Coronary artery (tissue), 2 donors: ENCODE measurements around the gene CIRBP.
A peak's percentile ranks its signal among the peaks of the same experiment; 100 is the strongest.

Source experiments
- DNase-seq: peaks from one replicate; pipeline ENCODE4 v3.0.0-alpha.2; 2017; ENCODE audit warnings: low spot score
- H3K27ac ChIP-seq, 2 donors: fragments of 200-600 bp; sonication (generic); one replicate each; pipeline ENCODE4 v1.5.1; 2016 to 2019
- H3K4me3 ChIP-seq: fragments of 200-600 bp; sonication (generic); 2 replicates; pipeline ENCODE4 v1.5.1; 2016; ENCODE audit warnings: mild to moderate bottlenecking, moderate library complexity
- TF ChIP-seq, protein P1 (sequence below): fragments of 200-600 bp; sonication (generic); IDR thresholded peaks from one replicate; pipeline ENCODE4 v1.5.1; 2019; ENCODE audit warnings: antibody characterized with exemption

CIRBP gene

DNA sequence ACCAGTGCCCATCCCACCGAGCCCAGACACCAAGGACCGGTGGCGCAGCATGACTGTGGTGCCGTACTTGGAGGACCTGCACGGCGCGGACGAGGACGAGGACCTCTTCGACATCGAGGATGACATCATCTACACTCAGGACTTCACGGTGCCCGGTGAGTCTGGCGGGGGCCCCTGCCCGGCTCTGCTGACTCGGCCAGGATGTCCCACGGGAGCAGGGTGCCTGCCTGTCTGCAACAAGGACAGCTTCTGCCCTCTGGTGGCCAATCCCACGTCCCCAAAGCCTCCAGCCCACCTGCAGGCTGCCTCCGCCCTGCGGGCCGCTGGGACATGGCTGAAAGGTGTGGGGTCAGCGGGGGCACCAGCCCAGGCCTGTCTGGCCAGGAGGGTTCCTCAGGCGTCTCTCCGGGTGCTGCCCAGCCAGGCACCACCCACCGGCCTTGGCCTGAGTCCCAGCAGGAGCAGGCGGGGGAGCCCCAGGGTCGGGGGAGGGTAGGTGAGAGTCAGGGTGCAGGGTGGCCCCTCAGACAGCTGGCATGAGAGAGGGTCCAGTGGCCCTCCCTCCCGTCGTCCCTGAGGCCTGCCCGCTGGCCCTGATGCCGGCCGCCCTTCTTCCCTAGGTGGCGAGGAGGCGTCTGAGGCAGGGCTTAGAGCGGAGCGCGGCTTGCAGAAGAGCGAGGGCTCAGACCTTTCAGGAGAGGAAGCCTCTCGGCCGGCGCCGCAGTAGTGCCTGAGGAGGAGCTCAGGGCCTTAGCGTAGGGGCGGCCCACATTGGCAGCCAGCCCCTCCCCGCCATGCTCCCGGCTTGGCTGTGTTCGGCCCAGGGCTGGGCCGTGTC is 45.9 kb upstream of the CIRBP start:
- TF ChIP-seq, protein P1, sequence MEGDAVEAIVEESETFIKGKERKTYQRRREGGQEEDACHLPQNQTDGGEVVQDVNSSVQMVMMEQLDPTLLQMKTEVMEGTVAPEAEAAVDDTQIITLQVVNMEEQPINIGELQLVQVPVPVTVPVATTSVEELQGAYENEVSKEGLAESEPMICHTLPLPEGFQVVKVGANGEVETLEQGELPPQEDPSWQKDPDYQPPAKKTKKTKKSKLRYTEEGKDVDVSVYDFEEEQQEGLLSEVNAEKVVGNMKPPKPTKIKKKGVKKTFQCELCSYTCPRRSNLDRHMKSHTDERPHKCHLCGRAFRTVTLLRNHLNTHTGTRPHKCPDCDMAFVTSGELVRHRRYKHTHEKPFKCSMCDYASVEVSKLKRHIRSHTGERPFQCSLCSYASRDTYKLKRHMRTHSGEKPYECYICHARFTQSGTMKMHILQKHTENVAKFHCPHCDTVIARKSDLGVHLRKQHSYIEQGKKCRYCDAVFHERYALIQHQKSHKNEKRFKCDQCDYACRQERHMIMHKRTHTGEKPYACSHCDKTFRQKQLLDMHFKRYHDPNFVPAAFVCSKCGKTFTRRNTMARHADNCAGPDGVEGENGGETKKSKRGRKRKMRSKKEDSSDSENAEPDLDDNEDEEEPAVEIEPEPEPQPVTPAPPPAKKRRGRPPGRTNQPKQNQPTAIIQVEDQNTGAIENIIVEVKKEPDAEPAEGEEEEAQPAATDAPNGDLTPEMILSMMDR: peak; percentile 13
- H3K4me3 ChIP-seq: no peak overlapping the region
- DNase-seq: no peak
- H3K27ac ChIP-seq: no peak overlapping the region

- DNase-seq: no peak
- TF ChIP-seq, protein P1: no peak
- Histone ChIP-seq H3K4me3 (no peak overlapping the region), H3K27ac (no peak overlapping the region)
These were observed 44.9 kb upstream of the CIRBP start for GRCh38 chr19:1224047-1224825.

- DNase-seq: no peak
- TF ChIP-seq, protein P1: no peak
- no peak overlapping the region for H3K4me3 ChIP-seq
- H3K27ac ChIP-seq: no peak overlapping the region
These were observed 44.3 kb upstream of the CIRBP start for GRCh38 chr19:1224847-1225246.

- Histone ChIP-seq H3K4me3 (no peak overlapping the region), H3K27ac (no peak overlapping the region)
- DNase-seq: no peak
- TF ChIP-seq, protein P1: no peak
These were observed 43.5 kb upstream of the CIRBP start for GRCh38 chr19:1225440-1226226.

DNA sequence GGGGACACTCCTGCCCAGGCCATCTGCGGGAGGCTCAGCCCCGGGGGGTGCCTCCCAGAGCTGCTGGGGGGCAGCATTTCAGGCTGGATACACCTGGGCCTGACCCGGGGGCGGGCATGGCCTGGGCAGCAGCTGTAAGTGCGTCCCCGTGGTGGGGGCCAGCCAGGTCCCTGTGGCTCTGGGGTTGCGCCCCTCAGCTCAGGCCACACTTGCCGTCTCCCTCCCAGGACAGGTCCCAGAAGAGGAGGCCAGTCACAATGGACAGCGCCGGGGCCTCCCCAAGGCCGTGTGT is 43.0 kb upstream of the CIRBP start:
- Histone ChIP-seq H3K4me3 (no peak overlapping the region), H3K27ac (no peak overlapping the region)
- TF ChIP-seq, protein P1: no peak
- no peak for DNase-seq

GRCh38 chr19:1226522-1227303 is 42.4 kb upstream of the CIRBP start:
- DNase-seq: no peak
- TF ChIP-seq, protein P1: no peak
- Histone ChIP-seq H3K4me3 (no peak overlapping the region), H3K27ac (no peak overlapping the region)
